A673 (cell line): ENCODE results near the gene RRP1B. TPM values are rescaled to one million over a fixed set of nuclear protein-coding genes. Genes with fewer than 3 reads are reported as not detected.

ENCODE experiments used
- BruUV-seq: library from RNA; stranded (reverse); fragments of 400-500 nt; replicated peaks from 2 replicates; lab custom pipeline; 2021; lab: Mats Ljungman, UMichigan
- CTCF ChIA-PET: fragments of 300-600 bp; sonication (Branson Sonifier 250); formaldehyde crosslinking; loops from one replicate; lab custom pipeline; 2022; ENCODE audit warnings: antibody characterized with exemption; lab: Charles Lee
- POLR2A ChIA-PET: fragments of 300-600 bp; sonication (Branson Sonifier 250); formaldehyde crosslinking; loops from one replicate; lab custom pipeline; 2022; ENCODE audit warnings: antibody characterized with exemption; ENCODE audit not compliant: low non-redundant PET; lab: Charles Lee
- DNase-seq: peaks from one replicate; pipeline ENCODE4 v3.0.0-alpha.2; 2015; ENCODE audit warnings: low spot score
- H3K27ac ChIP-seq: fragments of 200-600 bp; sonication (generic); 2 replicates; pipeline ENCODE4 v1.5.1; 2016; ENCODE audit warnings: mixed run types, low read depth, mild to moderate bottlenecking, mixed read lengths, antibody characterized with exemption, low read length; ENCODE audit not compliant: poor library complexity, severe bottlenecking
- H3K27me3 ChIP-seq: fragments of 200-600 bp; sonication (generic); replicated peaks from 2 replicates; pipeline ENCODE4 v1.6.1; 2017; ENCODE audit warnings: mixed run types, low read depth, mild to moderate bottlenecking, mixed read lengths, antibody characterized with exemption, low read length; ENCODE audit not compliant: insufficient read depth, poor library complexity
- H3K36me3 ChIP-seq: fragments of 200-600 bp; sonication (generic); 2 replicates; pipeline ENCODE4 v1.6.1; 2016; ENCODE audit warnings: mixed run types, mild to moderate bottlenecking, mixed read lengths, antibody characterized with exemption, low read length; ENCODE audit not compliant: insufficient read depth, poor library complexity, severe bottlenecking
- H3K4me1 ChIP-seq: fragments of 200-600 bp; sonication (generic); 2 replicates; pipeline ENCODE4 v1.6.1; 2017; ENCODE audit warnings: mixed run types, mild to moderate bottlenecking, mixed read lengths, antibody characterized with exemption, low read length; ENCODE audit not compliant: insufficient read depth, poor library complexity, severe bottlenecking
- H3K4me3 ChIP-seq: fragments of 200-600 bp; sonication (generic); 2 replicates; pipeline ENCODE4 v1.5.1; 2016; ENCODE audit warnings: low read depth, mixed run types, mild to moderate bottlenecking, mixed read lengths, low read length; ENCODE audit not compliant: poor library complexity, severe bottlenecking
- H3K9me3 ChIP-seq: fragments of 200-600 bp; sonication (generic); 2 replicates; pipeline ENCODE4 v1.6.1; 2016; ENCODE audit warnings: mixed run types, low read depth, mild to moderate bottlenecking, mixed read lengths, antibody characterized with exemption, low read length; ENCODE audit not compliant: poor library complexity, severe bottlenecking
- EZH2 ChIP-seq: fragments of 200-600 bp; sonication (generic); IDR thresholded peaks from 2 replicates; pipeline ENCODE4 v1.6.1; 2017; ENCODE audit warnings: borderline replicate concordance, low read depth, mild to moderate bottlenecking, mixed read lengths, antibody characterized with exemption, low read length; ENCODE audit not compliant: poor library complexity, severe bottlenecking
- intact Hi-C: fragments of 100-400 bp; cut with micrococcal nuclease; formaldehyde crosslinking; loops from one replicate; pipeline ENCODE4 v1.10.0; 2022; ENCODE audit not compliant: unreplicated experiment
- total RNA-seq: library from RNA; stranded (reverse); gene quantifications from 2 replicates; pipeline ENCODE4 v1.2.3, GENCODE V29; 2021
- TF ChIP-seq, protein P1 (sequence below): fragments of 300-800, 200-600 bp; sonication (generic); conservative IDR thresholded peaks from 2 replicates; pipeline ENCODE4 v1.5.1; 2017; ENCODE audit warnings: low read depth, mild to moderate bottlenecking, antibody characterized with exemption, low read length, moderate library complexity, mixed read lengths

Gene RRP1B
- total RNA-seq, 1 experiment from 2014 or later: 73.5 TPM

DNA sequence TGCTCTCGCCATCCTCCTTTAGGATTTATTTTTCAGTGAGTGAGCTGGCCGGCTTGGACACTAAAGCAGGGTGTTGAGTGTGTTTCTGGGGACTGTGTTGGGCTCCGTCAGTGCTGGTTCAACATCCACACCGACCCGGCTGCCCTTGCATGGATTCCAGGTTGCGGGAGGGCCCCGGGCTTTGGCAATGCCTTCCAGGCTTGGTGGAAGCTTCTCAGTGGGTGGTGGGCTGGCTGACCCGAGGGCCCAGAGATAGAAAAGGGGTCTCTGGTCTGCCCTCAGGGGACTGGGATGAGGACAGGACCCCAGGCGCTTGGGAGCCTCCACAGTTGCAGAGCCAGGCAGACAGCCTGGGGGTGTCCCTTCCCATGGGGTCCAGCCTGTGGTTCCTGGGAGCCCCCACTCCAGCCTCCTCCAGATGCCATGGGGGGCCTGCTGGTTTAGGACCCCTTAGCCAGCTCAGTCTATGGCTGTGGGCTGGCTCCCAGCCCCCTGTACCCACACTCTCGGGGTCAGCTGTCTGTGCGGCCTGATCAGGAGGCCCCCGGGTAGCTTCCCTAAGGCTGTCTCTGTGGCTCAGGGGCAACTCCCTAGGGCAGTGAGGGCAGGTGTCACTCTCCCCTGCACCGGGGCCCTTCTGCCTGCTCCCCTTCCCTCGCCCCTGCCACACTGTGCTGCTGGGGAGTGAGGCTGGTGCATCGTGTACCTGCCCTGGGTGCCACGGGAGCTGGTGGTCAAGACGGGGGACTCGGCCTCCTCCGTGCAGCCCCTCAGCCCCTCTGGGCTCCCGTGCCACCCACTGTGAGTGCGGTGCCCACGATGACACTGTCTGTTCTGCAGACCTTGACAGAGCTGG, 76.1 kb downstream of the RRP1B start:
- DNase-seq: no peak
- Histone ChIP-seq H3K27ac (no peak overlapping the region), H3K36me3 (peaks cover 2% of the 10 kb centered on the region), H3K9me3 (no peaks in the 10 kb centered on the region), H3K4me3 (no peak overlapping the region), H3K27me3 (no peaks in the 10 kb centered on the region), H3K4me1 (peaks cover 42% of the 10 kb centered on the region)
- BruUV-seq: no TSS peak
- CTCF ChIA-PET: no interaction called here
- intact Hi-C loops: no loop called here
- POLR2A ChIA-PET: no interaction called here
- TF ChIP-seq, protein P1, sequence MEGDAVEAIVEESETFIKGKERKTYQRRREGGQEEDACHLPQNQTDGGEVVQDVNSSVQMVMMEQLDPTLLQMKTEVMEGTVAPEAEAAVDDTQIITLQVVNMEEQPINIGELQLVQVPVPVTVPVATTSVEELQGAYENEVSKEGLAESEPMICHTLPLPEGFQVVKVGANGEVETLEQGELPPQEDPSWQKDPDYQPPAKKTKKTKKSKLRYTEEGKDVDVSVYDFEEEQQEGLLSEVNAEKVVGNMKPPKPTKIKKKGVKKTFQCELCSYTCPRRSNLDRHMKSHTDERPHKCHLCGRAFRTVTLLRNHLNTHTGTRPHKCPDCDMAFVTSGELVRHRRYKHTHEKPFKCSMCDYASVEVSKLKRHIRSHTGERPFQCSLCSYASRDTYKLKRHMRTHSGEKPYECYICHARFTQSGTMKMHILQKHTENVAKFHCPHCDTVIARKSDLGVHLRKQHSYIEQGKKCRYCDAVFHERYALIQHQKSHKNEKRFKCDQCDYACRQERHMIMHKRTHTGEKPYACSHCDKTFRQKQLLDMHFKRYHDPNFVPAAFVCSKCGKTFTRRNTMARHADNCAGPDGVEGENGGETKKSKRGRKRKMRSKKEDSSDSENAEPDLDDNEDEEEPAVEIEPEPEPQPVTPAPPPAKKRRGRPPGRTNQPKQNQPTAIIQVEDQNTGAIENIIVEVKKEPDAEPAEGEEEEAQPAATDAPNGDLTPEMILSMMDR: no peak
- no peak for TF ChIP-seq EZH2

DNA sequence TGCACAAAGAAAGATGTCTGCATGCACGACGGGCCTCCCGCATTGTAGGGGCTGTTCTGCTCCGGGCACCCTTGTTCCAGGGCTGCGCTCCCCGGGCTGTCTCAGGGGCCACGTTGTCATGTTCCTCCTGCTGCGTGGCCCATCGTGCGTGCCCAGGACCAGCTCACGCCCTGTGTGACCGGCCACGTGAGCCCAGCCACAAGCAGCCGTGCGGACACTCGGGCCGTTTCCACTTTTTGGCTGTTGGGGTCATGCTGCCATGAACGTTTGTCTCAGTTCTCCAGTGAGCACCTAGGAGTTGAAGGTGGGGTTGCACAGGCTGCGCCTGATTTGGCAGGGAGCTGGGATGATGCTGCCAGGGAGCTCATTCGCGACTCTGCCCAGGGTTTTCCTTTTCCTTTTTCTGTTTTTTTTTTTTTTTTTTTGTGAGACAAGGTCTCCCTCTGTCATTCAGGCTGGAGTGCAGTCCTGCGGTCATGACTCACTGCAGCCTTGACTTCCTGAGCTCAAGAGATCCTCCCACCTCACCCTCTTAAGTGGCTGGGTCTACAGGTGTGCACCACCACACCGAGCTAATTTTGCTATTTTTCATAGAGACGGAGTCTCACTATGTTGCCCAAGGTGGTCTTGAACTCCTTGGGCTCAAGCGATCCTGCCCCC, 77.0 kb downstream of the RRP1B start:
- TF ChIP-seq EZH2: no peak
- TF ChIP-seq, protein P1: no peak
- no TSS peak for BruUV-seq
- Histone ChIP-seq H3K36me3 (peaks cover 2% of the 10 kb centered on the region), H3K9me3 (no peaks in the 10 kb centered on the region), H3K4me1 (peaks cover 38% of the 10 kb centered on the region), H3K27ac (no peak overlapping the region), H3K27me3 (no peaks in the 10 kb centered on the region), H3K4me3 (no peak overlapping the region)
- POLR2A ChIA-PET: no interaction called here
- CTCF ChIA-PET: no interaction called here
- intact Hi-C loops: no loop called here
- no peak for DNase-seq

DNA sequence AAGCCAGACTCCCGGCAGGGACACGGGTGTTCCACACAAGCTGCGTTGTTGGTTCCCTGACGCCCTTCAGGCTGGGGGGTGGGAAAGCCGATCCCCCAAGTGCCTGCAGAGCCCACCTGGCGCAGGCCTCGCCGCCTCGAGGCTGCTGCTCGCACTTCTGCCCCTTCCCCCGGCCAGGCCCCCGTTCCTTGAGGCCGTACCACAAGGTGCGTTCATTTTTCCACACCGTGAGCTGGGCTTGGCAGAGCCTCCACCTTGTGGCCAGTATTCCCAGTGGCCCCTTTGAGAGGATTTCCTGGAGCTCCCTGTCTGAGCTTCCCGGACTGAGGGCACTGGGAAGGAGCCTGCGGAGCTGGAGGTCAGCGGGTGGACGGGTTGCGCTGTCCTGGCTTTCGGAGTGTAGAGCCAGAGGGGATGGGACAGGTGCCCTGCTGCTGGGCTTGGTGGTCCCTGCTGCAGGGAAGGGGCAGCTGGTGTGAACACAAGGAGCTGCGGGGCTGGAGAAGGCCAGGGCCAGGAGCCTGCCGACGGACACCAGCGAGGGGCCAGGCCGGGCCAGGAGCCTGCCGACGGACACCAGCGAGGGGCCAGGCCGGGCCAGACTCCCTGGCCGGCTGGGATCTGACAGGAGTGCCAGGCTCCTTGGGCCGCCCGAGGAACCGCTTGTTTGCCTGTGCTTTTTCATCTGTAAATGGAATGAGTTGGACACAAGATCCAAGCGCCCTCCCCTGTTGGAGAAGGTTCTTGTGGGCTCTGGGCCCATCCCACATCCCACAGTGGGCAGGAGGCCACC, 78.0 kb downstream of the RRP1B start:
- H3K36me3 ChIP-seq: peaks cover 2% of the 10 kb centered on the region
- no TSS peak for BruUV-seq
- no peak overlapping the region for H3K27ac ChIP-seq
- intact Hi-C loops: no loop called here
- H3K27me3 ChIP-seq: no peaks in the 10 kb centered on the region
- H3K4me3 ChIP-seq: no peak overlapping the region
- DNase-seq: no peak
- no peaks in the 10 kb centered on the region for H3K9me3 ChIP-seq
- POLR2A ChIA-PET: no interaction called here
- CTCF ChIA-PET: no interaction called here
- H3K4me1 ChIP-seq: peaks cover 28% of the 10 kb centered on the region
- TF ChIP-seq, protein P1: no peak
